Germinal center (tissue), 1 donor: ENCODE results near the gene USP37.

ENCODE experiments used
- DNase-seq: peaks from one replicate; pipeline ENCODE4 v3.0.0; 2012; ENCODE audit warnings: mixed read lengths, low spot score

The USP37 gene

DNA sequence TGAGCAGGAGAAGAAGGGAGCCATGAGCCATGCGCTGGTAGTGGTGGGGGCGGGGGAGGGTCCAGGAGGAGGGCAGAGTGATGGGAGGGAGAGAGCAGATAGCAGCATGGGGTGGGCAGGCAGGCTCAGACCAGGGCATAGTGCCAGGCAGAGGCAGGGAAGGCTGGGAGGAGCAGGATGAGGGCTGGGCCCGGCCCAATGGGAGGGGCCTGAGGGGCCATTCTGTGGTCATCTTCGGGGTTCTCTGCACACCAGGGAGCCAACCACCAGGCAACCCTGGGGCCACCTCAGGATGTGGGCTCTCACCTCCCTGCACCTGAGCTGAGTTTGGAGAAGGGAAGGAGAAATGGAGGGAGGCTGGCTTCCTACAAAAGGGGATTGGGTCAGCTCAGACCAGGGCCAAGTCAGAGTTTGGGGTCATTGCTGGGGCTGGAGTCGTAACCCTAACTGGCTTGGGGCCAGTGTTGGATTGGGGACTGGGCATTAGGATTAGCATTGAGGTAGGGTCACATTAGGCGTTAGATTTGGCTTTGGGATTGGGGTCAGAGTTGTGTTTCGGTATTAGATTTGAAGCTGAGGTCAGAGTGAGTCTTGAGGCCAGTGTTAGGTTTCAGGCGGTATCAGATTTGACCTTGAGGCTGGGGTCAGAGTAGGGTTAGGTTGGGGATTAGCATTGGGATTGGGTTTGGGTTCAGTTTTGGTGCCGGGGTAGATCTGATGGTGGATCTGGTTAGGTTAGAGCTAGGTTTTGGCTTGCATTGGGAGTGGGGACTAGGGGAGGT is 138.0 kb downstream of the USP37 start:
- DNase-seq, result no peak

DNA sequence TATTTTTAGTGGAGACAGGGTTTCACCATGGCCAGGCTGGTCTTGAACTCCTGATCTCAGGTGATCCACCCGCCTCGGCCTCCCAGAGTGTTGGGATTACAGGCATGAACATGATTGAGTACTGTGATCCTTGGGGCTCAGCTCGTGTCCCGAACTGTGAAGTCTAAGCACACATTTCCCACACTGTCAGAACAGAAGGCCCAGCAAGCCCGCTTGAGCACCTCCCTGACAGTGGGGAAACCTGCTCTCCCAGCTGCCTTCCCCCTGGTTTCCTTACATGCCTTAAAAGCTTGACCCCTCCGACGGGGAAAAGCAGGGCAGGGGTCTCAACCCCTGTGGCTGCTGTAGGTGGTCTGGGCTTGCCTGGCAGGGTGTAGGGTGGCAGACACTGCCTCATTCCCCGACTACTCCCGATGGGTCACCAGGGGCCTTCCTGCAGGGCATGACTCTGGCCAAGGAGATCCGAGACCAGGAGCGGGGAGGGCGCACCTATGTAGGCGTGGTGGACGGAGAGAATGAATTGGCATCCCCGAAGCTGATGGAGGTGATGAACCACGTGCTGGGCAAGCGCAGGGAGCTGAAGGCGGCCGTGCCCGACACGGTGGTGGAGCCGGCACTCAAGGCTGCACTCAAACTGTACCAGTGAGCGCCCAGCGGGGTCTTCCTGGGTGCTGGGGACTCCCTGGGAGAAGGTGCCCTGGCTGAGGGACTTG is 139.1 kb downstream of the USP37 start:
- DNase-seq, result no peak

DNA sequence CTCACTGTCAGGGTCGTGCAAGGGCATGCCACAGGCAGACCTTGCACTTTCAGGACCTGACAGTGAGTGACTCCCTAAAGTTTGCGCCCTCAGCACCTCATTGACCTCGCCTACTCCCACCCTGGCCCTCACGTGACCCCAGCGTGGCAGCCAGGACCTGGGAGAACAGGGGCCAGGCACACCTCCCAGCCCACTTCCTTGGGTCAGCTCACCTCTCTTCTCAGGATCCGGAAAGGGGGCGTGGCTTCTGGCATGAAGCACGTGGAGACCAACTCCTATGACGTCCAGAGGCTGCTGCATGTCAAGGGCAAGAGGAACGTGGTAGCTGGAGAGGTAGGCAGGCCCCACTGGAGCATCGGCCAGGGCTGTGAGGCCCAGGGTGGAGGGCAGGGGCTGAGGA is 140.4 kb downstream of the USP37 start:
- no peak for DNase-seq

DNA sequence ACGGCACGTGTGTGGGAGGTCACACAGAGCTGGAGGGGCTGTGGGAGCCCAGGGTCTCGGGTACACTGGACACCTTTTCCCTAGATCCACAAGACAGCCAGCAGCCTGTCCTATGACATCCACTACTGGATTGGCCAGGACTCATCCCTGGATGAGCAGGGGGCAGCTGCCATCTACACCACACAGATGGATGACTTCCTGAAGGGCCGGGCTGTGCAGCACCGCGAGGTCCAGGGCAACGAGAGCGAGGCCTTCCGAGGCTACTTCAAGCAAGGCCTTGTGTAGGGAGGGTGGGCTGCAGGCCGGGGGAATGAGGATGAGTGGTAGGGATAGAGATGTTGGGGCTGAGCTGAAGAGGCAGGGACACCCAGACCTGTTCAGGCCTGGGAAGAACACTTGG is 142.6 kb downstream of the USP37 start:
- no peak for DNase-seq

DNA sequence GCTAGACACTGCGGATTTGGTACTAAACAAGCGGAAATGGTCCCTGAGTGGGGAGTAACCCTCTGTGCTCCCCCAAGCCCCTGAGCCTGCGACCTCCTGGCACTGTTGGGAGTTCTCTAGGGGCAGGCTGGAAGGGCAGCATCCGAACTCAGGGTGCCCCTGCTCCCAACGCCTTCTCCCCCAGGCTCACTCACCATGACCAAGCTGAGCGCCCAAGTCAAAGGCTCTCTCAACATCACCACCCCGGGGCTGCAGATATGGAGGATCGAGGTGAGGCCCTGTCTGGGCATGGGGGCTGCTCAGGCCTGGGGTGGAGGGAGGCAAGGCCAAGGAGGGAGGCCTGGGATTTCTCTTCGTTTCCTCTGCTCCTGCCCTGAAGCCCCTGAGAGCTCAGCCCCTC is 144.6 kb downstream of the USP37 start:
- DNase-seq, result no peak

DNA sequence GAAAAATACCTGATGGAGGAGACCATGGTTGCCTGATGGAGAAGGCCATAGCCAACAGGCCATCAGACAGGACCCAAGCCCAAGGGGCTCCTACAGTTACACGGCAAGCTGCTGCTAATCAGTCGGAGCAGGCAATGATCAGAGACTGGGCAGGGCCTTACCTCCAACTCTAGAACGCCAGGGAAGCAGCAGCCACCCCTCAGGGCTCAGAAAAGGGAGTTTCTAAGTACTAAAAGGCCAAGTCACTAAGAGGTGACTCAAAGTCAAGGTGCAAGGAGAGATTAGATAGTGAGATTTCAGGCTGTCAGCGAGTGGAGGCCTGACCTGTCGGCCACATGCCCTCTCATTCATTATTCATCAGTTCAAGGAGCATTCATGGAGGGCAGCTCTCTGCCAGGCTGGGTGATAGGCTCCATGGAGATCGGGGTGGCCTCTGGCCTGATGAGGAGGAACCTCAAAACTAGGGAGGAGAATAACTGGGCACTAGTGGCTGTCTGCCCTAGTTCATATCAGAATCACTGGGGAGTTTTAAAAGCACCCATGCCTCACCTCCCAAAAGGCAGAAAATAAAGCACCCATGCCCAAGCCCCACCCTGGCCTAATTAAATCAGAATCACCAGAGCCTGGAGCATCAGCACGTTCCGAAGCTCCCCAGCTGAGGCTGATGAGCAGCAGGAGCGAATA is 145.6 kb downstream of the USP37 start:
- no peak for DNase-seq

DNA sequence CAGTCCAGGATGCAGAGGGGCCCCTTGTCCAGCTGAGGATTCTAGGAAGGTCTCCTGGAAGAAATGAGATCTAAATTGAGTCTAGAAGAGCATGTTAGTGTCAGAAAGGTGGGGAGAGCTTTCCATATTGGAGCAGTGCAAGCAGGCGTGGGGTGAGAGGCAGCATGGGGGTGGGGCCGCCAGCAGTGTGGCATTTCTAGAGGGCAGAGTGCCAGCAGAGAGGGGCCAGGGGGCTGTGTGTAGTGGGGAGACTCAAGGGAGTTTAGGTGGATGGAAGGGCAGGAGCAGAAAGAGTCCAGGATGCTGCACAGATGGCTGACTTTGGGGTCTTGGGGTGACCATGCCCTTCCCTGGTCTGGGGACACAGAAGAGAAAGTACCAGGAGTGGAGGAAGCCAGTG is 147.1 kb downstream of the USP37 start:
- no peak for DNase-seq

DNA sequence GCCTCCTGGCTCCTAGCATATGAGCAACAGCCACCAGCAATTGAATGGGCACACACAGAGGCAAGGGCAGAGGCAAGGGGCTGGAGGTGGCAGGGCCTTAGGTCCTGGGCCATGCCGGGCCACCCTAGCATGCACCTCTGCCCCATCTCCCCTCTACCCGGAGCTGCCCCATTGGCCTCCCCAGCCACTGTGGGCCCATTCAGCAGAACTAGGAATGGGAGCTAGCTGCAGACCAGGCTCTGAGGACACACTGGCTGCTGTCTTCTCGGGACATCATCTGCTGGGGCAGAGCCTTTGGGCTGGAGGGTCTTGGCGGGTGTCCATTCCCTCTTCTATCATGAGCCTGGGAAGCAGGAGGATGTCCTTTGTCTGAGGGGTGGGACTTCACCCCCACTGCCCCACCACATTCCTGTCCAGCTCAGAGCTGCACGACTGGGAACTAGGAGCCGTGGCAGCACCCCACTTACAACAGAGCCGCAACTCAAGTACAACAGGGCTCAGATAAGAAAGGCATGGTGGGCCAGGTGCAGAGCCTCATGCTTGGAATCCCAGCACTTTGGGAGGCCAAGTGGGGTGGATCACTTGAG is 148.4 kb downstream of the USP37 start:
- no peak for DNase-seq

DNA sequence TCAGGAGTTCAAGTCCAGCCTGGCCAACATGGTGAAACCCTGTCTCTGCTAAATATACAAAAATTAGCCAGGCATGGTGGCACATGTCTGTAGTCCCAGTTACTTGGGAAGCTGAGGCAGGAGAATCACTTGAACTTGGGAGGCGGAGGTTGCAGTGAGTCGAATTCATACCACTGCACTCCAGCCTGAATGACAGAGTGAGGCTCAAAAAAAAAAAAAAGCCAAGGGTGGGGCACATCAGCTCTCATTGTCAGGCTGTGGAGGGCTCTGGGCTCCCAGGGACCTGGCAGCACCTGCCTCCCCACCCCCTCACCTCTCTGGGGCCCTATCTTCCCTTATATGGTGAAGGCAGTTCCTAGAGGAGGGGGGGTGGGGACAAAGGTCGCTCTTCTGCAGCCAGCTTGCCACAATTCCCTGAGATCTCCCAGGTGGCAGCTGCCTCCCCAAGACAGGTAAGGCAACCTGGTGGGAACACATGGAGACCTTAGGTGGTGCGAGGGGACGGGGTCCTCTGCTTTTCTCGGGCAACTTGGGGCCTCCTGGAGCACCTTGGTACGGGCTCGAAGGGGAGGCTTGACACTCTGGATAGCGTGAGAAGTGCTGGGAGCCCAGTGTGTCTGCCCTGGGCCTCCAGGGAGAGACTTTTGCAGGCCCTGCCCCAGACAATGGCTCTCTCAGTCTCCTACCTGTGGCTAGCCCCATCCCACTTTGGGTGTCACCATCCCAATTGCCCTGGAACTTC is 149.3 kb downstream of the USP37 start, which contains the start of gene VIL1:
Gene VIL1 (plus strand): TSS at position 407 of the 742 bp plus-strand sequence. CDS start 4,656 bp downstream, outside the sequence.
- no peak for DNase-seq

DNA sequence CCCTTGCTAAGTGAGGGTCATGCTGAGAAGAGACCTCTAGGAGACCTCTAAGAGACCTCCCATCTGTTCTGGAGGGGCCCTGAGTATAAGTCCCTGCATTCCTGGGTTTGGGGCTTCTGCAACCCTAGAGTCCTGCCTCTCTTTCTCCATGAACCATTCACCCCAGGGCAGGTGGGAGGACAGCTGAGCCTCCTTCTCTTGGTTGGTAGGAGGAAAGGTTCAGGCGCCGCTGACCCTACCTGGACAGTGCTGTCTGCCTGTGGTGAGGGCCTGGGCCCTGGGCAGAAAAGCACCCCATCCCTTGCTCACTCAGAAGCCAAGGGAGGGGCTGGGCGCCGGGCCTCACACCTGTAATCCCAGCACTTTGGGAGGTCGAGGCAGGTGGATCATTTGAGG is 149.8 kb downstream of the USP37 start:
- DNase-seq, result no peak

DNA sequence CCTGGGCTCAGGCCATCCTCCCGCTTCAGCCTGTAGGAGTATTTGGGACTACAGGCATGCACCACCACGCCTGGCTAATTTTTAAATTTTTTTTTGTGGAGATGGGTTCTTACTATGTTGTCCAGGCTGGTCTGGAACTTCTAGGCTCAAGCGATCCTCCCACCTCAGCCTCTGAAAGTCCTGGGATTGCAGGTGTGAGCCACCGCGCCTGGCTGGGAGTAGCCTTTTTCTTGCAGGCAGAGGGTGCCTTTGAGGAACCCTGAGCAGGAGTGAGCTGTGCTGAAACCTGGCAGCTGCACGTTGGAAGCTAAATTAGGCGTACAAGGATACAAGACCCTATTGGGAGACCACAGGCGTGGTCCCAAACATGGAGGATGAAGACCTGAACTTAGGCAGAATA is 160.4 kb downstream of the USP37 start:
- no peak for DNase-seq

DNA sequence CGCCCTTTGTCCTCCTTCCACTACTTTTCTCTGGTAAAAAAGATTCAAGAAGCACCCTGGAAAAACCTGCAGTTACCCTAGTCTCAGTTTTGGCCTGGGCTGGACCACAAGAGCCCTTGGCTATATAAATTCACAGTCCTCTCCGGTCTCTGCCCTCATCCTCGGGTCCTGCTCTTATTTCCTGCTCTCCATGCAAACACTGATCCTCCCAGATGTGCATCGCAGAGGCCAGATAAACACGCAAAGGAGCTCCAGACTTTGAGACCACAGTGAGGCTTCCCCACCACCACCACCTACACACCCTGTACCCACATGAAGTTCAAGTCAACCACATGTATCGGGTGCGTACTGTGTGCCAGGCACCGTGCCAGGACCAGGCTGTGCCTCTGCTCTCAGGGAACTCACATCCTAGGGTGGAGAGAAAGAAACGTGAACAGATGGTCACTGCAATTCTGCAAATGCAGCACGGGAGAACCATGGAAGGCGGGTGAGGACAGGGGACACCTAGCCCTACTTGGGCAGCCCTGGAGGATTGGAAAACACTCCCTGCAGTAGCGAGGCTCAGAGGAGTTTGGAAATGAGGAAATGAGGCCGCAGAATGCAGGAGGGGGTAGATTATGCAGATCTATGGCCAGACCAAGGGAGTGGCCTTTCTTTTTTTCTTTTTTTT is 161.1 kb downstream of the USP37 start:
- DNase-seq, result no peak

DNA sequence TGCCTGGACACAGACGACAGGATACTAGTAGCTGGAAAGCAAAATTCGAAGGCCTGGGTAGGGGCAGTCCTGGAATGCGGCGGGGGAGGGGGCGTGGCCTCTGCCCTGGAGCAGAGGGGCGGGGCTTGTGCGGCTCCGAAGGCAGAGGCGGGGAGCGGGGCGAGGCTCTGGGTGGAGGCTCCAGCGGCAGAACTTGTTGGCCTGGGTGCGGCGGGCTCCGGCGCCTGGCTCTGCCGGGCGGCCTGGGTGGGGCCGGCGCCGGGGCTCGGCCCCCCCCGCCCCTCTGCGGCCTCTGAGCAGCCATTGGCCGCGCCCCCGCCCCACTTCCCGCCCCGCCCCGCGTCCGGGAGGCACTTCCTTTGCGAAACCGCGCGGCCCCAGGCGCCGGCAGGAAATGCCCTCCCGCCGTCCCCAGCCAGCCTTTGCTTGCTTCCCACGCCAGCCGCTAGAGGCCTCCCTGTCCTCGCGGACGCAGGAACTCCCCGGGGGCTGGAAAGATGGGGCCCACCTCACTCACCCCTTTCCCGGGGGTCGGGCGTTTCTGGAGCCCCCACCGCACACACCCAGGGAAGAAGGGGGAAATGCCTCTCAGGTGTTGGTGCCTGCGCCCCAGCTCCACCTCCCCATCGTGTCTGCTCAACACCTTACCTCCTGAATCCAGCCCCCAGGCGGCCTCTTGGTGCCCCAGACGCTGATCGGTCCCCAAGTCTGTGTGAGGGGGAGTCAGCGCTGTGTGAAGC is 161.8 kb downstream of the USP37 start:
- peak; percentile 94 for DNase-seq

DNA sequence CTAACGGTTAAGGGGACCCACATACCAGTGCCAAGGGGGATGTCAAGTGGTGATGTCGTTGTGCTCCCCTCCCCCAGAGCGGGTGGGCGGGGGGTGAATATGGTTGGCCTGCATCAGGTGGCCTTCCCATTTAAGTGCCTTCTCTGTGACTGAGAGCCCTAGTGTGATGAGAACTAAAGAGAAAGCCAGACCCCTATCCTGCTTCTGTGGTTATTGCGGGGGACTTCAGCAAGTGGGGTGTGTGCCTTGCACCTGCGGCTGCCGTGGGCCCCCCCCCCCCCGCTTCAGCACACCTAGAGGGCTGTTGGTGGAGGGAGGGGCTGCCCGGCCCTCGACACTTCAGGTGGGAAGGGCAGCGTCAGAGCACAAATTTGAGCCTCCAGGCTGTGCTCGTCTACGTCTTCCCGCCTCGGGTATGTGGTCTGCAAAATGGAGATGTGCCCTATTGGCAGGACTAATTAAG is 162.4 kb downstream of the USP37 start:
- DNase-seq, result no peak

DNA sequence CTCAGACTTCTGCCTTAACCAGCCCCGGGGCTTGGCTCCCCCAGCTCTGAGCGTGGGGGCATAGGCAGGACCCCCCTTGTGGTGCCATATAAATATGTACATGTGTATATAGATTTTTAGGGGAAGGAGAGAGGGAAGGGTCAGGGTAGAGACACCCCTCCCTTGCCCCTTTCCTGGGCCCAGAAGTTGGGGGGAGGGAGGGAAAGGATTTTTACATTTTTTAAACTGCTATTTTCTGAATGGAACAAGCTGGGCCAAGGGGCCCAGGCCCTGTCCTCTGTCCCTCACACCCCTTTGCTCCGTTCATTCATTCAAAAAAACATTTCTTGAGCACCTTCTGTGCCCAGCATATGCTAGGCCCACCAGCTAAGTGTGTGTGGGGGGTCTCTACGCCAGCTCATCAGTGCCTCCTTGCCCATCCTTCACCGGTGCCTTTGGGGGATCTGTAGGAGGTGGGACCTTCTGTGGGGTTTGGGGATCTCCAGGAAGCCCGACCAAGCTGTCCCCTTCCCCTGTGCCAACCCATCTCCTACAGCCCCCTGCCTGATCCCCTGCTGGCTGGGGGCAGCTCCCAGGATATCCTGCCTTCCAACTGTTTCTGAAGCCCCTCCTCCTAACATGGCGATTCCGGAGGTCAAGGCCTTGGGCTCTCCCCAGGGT is 162.9 kb downstream of the USP37 start:
- DNase-seq, result no peak

DNA sequence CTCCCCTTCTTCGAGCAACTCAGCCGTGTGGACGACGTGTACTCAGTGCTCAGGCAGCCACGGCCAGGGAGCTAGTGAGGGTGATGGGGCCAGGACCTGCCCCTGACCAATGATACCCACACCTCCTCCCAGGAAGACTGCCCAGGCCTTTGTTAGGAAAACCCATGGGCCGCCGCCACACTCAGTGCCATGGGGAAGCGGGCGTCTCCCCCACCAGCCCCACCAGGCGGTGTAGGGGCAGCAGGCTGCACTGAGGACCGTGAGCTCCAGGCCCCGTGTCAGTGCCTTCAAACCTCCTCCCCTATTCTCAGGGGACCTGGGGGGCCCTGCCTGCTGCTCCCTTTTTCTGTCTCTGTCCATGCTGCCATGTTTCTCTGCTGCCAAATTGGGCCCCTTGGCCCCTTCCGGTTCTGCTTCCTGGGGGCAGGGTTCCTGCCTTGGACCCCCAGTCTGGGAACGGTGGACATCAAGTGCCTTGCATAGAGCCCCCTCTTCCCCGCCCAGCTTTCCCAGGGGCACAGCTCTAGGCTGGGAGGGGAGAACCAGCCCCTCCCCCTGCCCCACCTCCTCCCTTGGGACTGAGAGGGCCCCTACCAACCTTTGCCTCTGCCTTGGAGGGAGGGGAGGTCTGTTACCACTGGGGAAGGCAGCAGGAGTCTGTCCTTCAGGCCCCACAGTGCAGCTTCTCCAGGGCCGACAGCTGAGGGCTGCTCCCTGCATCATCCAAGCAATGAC is 163.6 kb downstream of the USP37 start:
- no peak for DNase-seq

DNA sequence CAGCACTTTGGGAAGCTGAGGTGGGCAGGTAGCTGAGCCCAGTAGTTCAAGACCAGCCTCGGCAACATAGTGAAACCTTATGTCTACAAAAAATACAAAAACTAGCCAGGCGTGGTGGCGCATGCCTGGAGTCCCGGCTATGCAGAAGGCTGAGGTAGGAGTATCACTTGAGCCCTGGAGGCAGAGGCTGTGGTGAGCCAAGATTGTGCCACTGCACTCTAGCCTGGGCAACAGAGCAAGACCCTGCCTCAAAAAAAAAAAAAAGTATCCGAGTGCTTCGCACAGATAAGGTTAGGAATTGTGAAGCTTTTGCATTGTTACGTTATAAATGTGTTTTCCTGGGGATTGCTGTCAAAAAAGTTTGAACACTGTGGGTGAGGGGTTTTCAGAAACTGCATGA is 164.3 kb downstream of the USP37 start:
- no peak for DNase-seq

DNA sequence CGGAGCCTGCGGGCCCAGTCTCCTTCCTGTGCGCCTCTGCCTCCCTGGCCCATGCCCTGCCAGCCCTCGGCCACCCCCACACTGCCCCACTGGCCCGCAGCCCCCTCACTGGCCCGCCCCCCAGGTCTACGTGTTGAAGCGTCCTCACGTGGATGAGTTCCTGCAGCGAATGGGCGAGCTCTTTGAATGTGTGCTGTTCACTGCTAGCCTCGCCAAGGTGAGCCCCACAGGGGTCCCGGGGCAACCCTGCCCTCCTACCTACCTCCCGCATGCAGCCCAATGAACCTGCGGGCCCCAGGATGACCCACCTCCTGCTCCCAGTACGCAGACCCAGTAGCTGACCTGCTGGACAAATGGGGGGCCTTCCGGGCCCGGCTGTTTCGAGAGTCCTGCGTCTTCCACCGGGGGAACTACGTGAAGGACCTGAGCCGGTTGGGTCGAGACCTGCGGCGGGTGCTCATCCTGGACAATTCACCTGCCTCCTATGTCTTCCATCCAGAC is 165.2 kb downstream of the USP37 start:
- DNase-seq, result no peak

DNA sequence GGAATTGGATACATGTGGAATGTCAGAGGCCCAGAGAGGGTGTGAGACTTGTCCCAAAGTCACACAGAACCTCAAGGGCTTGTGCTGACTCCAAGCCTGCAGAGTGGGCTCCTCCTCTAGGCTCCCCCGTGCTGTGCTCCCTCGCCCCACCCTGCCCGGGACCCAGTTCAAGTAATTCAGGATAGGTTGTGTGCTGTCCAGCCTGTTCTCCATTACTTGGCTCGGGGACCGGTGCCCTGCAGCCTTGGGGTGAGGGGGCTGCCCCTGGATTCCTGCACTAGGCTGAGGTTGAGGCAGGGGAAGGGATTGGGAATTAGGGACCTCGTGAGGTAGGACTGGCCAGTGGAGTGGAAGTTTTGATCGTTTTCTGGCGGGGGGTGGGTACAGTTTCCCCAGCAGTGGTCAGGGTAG is 165.7 kb downstream of the USP37 start:
- no peak for DNase-seq
